H9 (cell line): ENCODE measurements around the gene MAP4K3. TPM values are rescaled to one million over a fixed set of nuclear protein-coding genes. Genes with fewer than 3 reads are reported as not detected.

Experiments used
- DNase-seq: peaks from one replicate; pipeline ENCODE4 v3.0.0-alpha.2; 2017
- H2AFZ ChIP-seq: one replicate; pipeline ENCODE4 v1.6.1; 2013; ENCODE audit warnings: mild to moderate bottlenecking, low read length, control low read depth, moderate library complexity
- H2AK5ac ChIP-seq: 2 replicates; pipeline ENCODE4 v1.6.1; 2013; ENCODE audit warnings: low read length, control low read depth, mixed read lengths; ENCODE audit not compliant: insufficient read length
- H2BK120ac ChIP-seq: one replicate; pipeline ENCODE4 v1.6.1; 2013; ENCODE audit warnings: low read depth, mild to moderate bottlenecking, low read length, control low read depth, inconsistent platforms; ENCODE audit not compliant: poor library complexity, severe bottlenecking
- H2BK12ac ChIP-seq: 2 replicates; pipeline ENCODE4 v1.6.1; 2013; ENCODE audit warnings: low read length, control low read depth, mixed read lengths, low read depth; ENCODE audit not compliant: insufficient read length
- H2BK15ac ChIP-seq: 2 replicates; pipeline ENCODE4 v1.6.1; 2013; ENCODE audit warnings: low read depth, low read length, control low read depth
- H2BK20ac ChIP-seq: one replicate; pipeline ENCODE4 v1.6.1; 2013; ENCODE audit warnings: low read depth, mild to moderate bottlenecking, low read length, control low read depth, inconsistent platforms; ENCODE audit not compliant: poor library complexity, severe bottlenecking
- H2BK5ac ChIP-seq: 2 replicates; pipeline ENCODE4 v1.6.1; 2013; ENCODE audit warnings: low read length, control low read depth, mixed read lengths; ENCODE audit not compliant: insufficient read length
- H3K14ac ChIP-seq: 2 replicates; pipeline ENCODE4 v1.6.1; 2013; ENCODE audit warnings: low read length, control low read depth; ENCODE audit not compliant: insufficient read depth
- H3K18ac ChIP-seq: 2 replicates; pipeline ENCODE4 v1.6.1; 2013; ENCODE audit warnings: low read depth, mild to moderate bottlenecking, mixed read lengths, low read length, control low read depth; ENCODE audit not compliant: insufficient read length
- H3K23ac ChIP-seq: 2 replicates; pipeline ENCODE4 v1.6.1; 2013; ENCODE audit warnings: low read length, control low read depth, mixed read lengths, low read depth; ENCODE audit not compliant: insufficient read length
- H3K23me2 ChIP-seq: 2 replicates; pipeline ENCODE4 v1.6.1; 2013; ENCODE audit warnings: low read depth, mild to moderate bottlenecking, mixed read lengths, low read length, control low read depth; ENCODE audit not compliant: insufficient read length, poor library complexity, severe bottlenecking
- H3K27ac ChIP-seq: 2 replicates; pipeline ENCODE4 v1.5.1; 2013; ENCODE audit warnings: low read length, control low read depth, mixed read lengths, low read depth; ENCODE audit not compliant: insufficient read length
- H3K27me3 ChIP-seq: 2 replicates; pipeline ENCODE4 v1.6.1; 2013; ENCODE audit warnings: low read length, control low read depth, inconsistent platforms; ENCODE audit not compliant: insufficient read depth
- H3K4ac ChIP-seq: 2 replicates; pipeline ENCODE4 v1.6.1; 2013; ENCODE audit warnings: low read depth, mild to moderate bottlenecking, control low read depth, inconsistent platforms, low read length, moderate library complexity
- H3K4me1 ChIP-seq: 2 replicates; pipeline ENCODE4 v1.6.1; 2013; ENCODE audit warnings: low read length, control low read depth, inconsistent platforms; ENCODE audit not compliant: insufficient read depth
- H3K4me2 ChIP-seq: 2 replicates; pipeline ENCODE4 v1.6.1; 2013; ENCODE audit warnings: low read length, control low read depth, mixed read lengths; ENCODE audit not compliant: insufficient read length, insufficient read depth
- H3K56ac ChIP-seq: 2 replicates; pipeline ENCODE4 v1.6.1; 2013; ENCODE audit warnings: low read depth, mild to moderate bottlenecking, mixed read lengths, low read length, control low read depth; ENCODE audit not compliant: insufficient read length
- H3K79me1 ChIP-seq: 2 replicates; pipeline ENCODE4 v1.6.1; 2013; ENCODE audit warnings: low read depth, mild to moderate bottlenecking, moderate library complexity, low read length, control low read depth, inconsistent platforms; ENCODE audit not compliant: insufficient read depth, poor library complexity, severe bottlenecking
- H3K79me2 ChIP-seq: 2 replicates; pipeline ENCODE4 v1.6.1; 2013; ENCODE audit warnings: low read length, control low read depth, inconsistent platforms; ENCODE audit not compliant: insufficient read depth
- H3K9ac ChIP-seq: 2 replicates; pipeline ENCODE4 v1.6.1; 2013; ENCODE audit warnings: low read length, control low read depth, mixed read lengths; ENCODE audit not compliant: insufficient read length; ENCODE audit errors: extremely low read depth
- H3K9me3 ChIP-seq: one replicate; pipeline ENCODE4 v1.6.1; 2013; ENCODE audit warnings: low read depth, low read length, inconsistent platforms; ENCODE audit not compliant: control insufficient read depth
- H3T11ph ChIP-seq: one replicate; pipeline ENCODE4 v1.6.1; 2013; ENCODE audit warnings: mild to moderate bottlenecking, low read length, control low read depth, inconsistent platforms
- H4K20me1 ChIP-seq: one replicate; pipeline ENCODE4 v1.6.1; 2013; ENCODE audit not compliant: control insufficient read depth, insufficient read length, insufficient read depth
- H4K5ac ChIP-seq: 2 replicates; pipeline ENCODE4 v1.6.1; 2013; ENCODE audit warnings: low read depth, mild to moderate bottlenecking, mixed read lengths, low read length, control low read depth; ENCODE audit not compliant: insufficient read length
- H4K8ac ChIP-seq: replicated peaks from 2 replicates; pipeline ENCODE4 v1.6.1; 2013; ENCODE audit warnings: low read length, control low read depth, mixed read lengths, low read depth; ENCODE audit not compliant: insufficient read length
- H4K91ac ChIP-seq: 2 replicates; pipeline ENCODE4 v1.6.1; 2013; ENCODE audit warnings: low read depth, mild to moderate bottlenecking, moderate library complexity, mixed read lengths, low read length, control low read depth; ENCODE audit not compliant: insufficient read length
- H3K27ac Mint-ChIP-seq, 3 experiments: 2 replicates in 2 of 3; 3 replicates in 1 of 3; pipeline ENCODE4 v1.8.0; 2020 to 2021; ENCODE audit warnings: mixed read lengths in 3 of 3, mild to moderate bottlenecking in 1 of 3, moderate library complexity in 1 of 3
- H3K27me3 Mint-ChIP-seq: 2 replicates; pipeline ENCODE4 v1.8.0; 2021; ENCODE audit warnings: low read depth, mild to moderate bottlenecking, moderate library complexity, mixed read lengths
- H3K36me3 Mint-ChIP-seq, 3 experiments: 2 replicates in 2 of 3; 3 replicates in 1 of 3; pipeline ENCODE4 v1.8.0; 2020 to 2021; ENCODE audit warnings: low read depth in 3 of 3, mixed read lengths in 3 of 3; ENCODE audit not compliant: insufficient read depth in 1 of 3
- H3K4me1 Mint-ChIP-seq, 2 experiments: 2 replicates each; pipeline ENCODE4 v1.8.0; 2020; ENCODE audit warnings: mixed read lengths in 2 of 2
- H3K4me3 Mint-ChIP-seq, 2 experiments: 2 replicates in 1 of 2; 3 replicates in 1 of 2; pipeline ENCODE4 v1.8.0; 2020 to 2021; ENCODE audit warnings: mild to moderate bottlenecking in 2 of 2, mixed read lengths in 2 of 2, moderate library complexity in 1 of 2
- H3K9me3 Mint-ChIP-seq, 2 experiments: 2 replicates in 1 of 2; 3 replicates in 1 of 2; pipeline ENCODE4 v1.8.0; 2020; ENCODE audit warnings: mild to moderate bottlenecking in 2 of 2, mixed read lengths in 2 of 2, moderate library complexity in 1 of 2
- CTCF ChIP-seq: fragments of 200-600 bp; sonication (generic); conservative IDR thresholded peaks from 3 replicates; pipeline ENCODE4 v1.8.0; 2021; ENCODE audit warnings: antibody characterized with exemption, mild to moderate bottlenecking
- WGBS: extraction: QIAGEN DNeasy Blood & Tissue Kit; methylation state at CpG from one replicate; pipeline ENCODE4 v1.1.7; 2013; ENCODE audit warnings: missing lambda C conversion rate, low lambda C conversion rate, mixed read lengths; ENCODE audit not compliant: insufficient read length; ENCODE audit errors: extremely low coverage; 5-methylcytosine and 5-hydroxymethylcytosine counted together
- total RNA-seq: library from RNA; stranded (reverse); gene quantifications from 2 replicates; pipeline ENCODE4 v1.2.1, GENCODE V29; 2021

Gene MAP4K3
- total RNA-seq, 1 experiment from 2014 or later = 37.9 TPM

- H2BK12ac ChIP-seq = no peak overlapping the region
- H3K4me3 Mint-ChIP-seq = peak overlapping the region; percentile 11 to 25; a peak in 2 of 5 replicates
Measured at GRCh38 chr2:39202639-39203369, 234.3 kb downstream of the MAP4K3 start.

More at GRCh38 chr2:39202639-39203369, 234.3 kb downstream of the MAP4K3 start:
- Mint-ChIP-seq H3K36me3 (peaks cover 4 to 18% (median 13%) of the 10 kb centered on the region in 3 experiments; a peak in 6 of 7 replicates), H3K9me3 (peaks cover 11 to 15% of the 10 kb centered on the region in 2 experiments), H3K4me1 (peaks cover 22 to 24% of the 10 kb centered on the region in 2 experiments), H3K27ac (peak overlapping the region in 2 of 3 experiments; percentile 73 to 90; a peak in 5 of 7 replicates), H3K27me3 (no peaks in the 10 kb centered on the region)
- H3T11ph ChIP-seq = no peak overlapping the region
- H3K4me1 ChIP-seq = peaks cover 4% of the 10 kb centered on the region; the same call in 1 of the 2 replicates
- no peak overlapping the region for H3K56ac ChIP-seq
- H2BK15ac ChIP-seq = no peak overlapping the region
- H3K14ac ChIP-seq = no peak overlapping the region
- H3K23me2 ChIP-seq = no peaks in the 10 kb centered on the region
- peak; percentile 43 for DNase-seq
- H3K79me2 ChIP-seq = no peaks in the 10 kb centered on the region
- no peak overlapping the region for H3K18ac ChIP-seq
- H2BK120ac ChIP-seq = no peak overlapping the region
- peak overlapping the region; percentile 65 for H3K27ac ChIP-seq
- no peaks in the 10 kb centered on the region for H4K20me1 ChIP-seq
- no peaks in the 10 kb centered on the region for H3K79me1 ChIP-seq
- H2AFZ ChIP-seq = no peak overlapping the region
- H2BK5ac ChIP-seq = no peak overlapping the region
- no peaks in the 10 kb centered on the region for H3K9me3 ChIP-seq
- no peak overlapping the region for H3K4ac ChIP-seq
- no peak overlapping the region for H3K4me2 ChIP-seq
- no peak overlapping the region for H3K23ac ChIP-seq
- no peak overlapping the region for H4K8ac ChIP-seq
- no peak overlapping the region for H4K91ac ChIP-seq
- no peaks in the 10 kb centered on the region for H3K27me3 ChIP-seq
- H2AK5ac ChIP-seq = no peak overlapping the region
- WGBS = no CpG with 5 or more reads among the region's 1 CpG
- H3K9ac ChIP-seq = no peak overlapping the region
- no peak overlapping the region for H4K5ac ChIP-seq
- TF ChIP-seq CTCF = no peak
- no peak overlapping the region for H2BK20ac ChIP-seq

Other genes with a start within 250 kb of the MAP4K3 start
- gene CDKL4, start 193.3 kb downstream of the MAP4K3 start, total RNA-seq = not detected in 2 replicates
- gene TMEM178A, start 228.6 kb upstream of the MAP4K3 start, total RNA-seq = 7.5 and 7.8 TPM in 2 replicates